Inflammatory macrophage (primary cell): ENCODE measurements around the gene MBTPS2.
"Not testable (repeated sequence)": the region's sequence is repeated elsewhere in the genome, so short reads cannot be mapped to it uniquely, and the experiment has no call there.

ENCODE experiments used
- DNase-seq, 2 donors: peaks; one replicate each; pipeline ENCODE4 v3.0.0-alpha.2; 2020 to 2022

MBTPS2 gene

DNA sequence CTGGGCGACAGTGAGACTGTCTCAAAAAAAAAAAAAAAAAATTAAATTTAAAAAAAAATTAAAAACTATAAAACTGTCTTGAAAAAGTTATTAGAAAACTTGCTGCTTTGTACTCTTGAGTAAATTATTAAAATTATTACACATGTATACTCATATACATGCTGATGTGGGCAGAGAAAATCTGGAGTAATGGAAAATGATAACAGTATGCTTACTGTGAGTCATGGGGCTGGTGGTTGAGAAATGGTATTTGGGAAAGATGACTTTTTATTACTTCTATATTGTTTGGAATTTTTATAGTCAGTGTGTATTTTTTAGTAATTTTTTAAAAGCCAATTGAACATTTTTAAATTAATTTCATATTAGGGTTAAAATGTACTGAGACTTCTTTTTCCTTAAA lies 23.8 kb downstream of the MBTPS2 start:
- DNase-seq: peak in 1 of 2 donors; percentile 11

DNA sequence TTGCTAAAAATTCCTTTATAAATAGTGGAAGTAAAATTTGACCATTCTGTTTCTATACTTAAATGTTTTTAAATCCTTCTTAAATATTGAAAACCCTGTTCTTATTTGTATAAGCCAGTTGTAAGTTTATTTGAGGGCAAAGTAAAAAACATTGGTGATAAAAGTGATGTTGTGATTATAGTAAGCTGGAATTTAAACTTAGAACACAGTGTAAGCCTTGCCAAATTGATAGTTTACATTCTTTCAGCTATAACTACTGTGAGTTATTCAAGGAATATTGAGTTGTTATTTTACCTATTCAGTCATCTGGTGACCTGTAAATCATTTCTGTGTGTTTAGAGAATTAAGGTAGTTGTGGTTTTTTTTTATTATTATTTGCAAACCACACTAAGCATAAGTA lies 26.0 kb downstream of the MBTPS2 start:
- DNase-seq: no peak

DNA sequence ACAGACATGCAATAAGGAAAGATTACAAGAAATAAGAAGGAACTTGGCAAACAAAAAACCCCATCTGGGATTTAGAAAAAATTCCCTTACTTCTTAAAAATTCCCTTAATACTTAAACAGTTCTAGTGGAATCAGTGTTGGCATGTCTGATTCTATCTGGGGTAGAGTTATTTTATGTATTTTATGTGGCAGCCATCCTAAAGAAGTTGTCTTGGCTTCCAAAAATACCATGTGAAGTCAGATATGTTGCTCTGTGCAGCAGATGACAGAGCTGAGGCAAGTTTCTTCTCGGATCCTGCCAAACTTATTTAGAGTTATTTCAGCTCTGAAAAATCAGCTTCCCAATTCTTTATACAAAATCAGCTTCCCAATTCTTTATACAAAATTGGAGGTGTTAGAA lies 31.1 kb downstream of the MBTPS2 start:
- no peak for DNase-seq

DNA sequence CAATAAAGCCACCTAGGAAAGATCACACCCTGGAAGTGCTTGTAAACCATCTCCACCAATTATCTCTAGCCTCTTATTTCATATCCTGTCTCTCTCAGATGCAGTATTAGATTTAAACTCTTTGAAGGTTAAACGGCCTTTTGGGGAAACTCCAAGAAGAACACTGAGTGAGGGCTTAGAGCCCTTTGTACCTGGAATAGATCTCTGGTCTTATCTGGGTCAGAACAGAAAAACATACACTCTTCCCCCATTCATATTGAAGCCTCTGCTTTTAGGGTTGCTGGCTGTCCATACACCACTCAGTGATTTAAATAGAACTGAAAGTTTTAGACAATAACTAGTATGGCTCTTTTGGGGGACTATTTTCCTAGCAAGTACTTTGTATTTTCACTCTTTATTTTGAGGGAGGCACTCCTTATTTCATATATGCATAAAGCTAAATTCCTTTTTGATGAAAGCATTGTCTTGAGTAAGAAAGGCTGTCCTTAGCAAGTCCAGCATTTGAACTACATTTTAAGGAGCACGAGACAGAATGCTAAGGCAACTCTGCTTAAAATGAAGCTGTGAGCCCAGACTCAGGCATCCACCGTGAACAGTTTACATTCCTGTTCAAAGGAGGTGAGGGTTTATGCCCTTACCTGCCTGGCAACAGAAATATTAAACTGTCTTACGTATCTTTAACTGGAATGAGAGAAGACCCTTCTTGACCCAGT lies 33.8 kb downstream of the MBTPS2 start:
- no peak for DNase-seq

DNA sequence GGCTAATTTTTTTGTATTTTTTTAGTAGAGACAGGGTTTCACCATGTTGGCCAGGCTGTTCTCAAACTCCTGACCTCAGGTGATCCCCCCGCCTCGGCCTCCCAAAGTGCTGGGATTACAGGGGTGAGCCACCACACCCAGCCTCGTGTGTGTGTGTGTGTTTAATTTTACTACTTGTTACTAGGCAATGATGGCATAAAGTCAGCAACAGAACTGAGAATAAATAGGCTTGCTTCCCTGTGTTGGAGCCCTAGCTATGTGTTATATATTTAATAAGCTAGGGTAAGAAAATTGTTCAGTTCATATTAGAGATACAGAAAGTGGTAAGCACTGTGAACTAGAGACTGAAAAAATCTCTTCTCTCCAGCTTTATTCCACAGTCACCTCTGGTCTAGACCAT lies 34.8 kb downstream of the MBTPS2 start:
- not testable (repeated sequence) for DNase-seq

DNA sequence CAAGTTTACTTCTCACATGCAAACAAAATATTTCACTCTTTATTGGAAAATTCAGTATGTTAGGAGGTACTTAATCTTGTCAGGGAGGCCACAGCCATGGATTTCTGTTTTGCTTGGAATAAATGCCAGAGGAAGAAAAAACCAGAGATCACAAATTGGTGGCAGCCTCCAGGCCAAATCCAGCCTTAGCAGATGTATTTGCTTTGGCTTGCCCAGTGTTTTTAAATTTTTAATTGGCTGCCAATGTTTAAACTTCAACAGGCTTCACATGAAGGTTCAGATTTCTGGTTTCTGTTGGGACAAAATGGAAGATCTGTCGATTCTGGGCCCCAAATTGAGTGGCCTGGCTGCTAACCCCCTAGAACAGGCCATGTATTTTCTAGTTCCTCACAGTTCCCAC lies 35.6 kb downstream of the MBTPS2 start:
- DNase-seq: no peak

DNA sequence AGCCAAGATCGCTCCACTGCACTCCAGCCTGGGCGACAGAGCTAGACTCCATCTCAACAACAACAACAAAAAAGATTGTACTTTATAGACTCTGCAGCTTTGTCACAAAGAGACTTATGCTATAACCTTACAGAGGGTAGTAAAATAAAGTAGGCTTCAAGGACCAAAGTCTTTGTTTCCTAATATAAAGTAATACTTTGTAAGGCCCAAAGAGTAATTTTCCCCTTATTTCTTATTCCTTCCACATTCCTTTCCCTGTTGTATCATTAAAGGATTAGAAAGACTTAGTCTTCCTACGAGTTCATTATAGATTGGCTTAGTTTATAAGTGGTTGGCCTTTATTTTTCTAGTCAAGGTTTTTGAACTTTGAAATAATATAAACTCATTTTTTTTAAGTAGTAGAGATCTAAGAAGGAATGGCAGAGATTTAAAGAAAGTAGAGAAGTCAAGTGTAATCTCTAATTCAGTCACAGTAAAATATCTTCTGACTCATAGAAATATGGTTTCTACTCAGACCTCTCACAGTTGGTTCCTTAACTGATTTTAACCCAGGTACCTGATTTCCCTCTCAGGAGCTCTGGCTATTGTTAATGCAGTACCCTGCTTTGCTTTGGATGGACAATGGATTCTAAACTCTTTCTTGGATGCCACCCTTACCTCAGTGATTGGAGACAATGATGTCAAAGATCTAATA lies 42.6 kb downstream of the MBTPS2 start:
- no peak for DNase-seq

DNA sequence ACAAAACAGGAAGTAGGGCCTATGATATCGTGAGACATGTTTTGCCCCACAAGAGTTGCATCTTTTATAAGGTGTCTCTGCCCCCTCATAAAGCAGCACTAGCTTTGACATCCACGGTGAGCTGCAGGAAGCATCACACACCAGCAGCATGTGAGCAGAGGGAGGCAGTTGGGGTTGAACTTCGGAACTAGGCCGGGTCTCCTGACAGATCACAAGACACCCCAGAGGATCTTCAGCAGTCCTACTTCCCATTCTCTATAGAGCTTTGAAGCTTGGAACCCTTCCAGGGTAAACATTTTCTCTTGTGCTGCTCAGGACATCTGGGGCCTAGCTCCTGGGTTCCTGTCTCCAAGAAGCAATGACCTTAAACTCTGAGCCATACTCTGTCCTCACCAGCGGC lies 43.8 kb downstream of the MBTPS2 start:
- peak; percentile 74 to 83 for DNase-seq

DNA sequence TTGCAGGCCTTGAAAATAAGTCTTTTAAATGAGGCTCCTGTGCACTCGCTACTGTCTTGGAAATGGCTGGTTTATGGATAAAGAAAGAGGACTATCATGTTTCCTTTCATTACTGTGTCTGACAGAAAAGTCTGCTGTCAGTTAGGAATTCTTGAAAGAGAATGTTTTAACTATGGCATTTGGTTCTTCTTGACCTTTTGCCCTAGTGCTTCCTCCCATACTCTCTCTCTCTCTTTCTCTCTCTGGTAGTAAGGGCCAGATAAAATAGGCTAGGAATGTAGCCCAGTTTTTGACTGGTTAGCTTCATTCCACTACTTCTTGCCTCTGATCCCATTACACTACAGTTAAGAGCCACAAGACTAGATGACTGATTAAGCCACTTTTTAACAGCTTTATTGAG lies 46.2 kb downstream of the MBTPS2 start:
- DNase-seq: no peak

DNA sequence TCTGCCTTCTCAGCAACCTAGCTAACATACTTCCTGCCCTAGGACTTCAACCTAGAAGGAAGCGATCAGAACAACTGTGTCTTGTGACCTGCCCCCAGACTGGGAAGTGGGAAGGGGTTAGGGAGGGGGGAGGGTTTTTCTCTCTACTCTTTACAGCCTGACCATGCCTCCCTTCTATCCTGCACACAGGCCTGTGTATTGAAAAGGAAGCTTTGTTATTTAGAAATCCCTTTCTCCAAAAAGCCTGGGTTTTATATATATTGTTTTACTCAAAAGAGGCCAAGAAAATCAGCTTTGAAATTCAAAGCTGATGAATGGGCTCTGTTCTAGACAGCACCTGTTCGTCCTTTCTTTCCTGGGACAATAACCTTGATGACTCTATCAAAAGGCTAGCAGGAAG lies 65.9 kb downstream of the MBTPS2 start:
- DNase-seq: peak in 1 of 2 donors; percentile 14

DNA sequence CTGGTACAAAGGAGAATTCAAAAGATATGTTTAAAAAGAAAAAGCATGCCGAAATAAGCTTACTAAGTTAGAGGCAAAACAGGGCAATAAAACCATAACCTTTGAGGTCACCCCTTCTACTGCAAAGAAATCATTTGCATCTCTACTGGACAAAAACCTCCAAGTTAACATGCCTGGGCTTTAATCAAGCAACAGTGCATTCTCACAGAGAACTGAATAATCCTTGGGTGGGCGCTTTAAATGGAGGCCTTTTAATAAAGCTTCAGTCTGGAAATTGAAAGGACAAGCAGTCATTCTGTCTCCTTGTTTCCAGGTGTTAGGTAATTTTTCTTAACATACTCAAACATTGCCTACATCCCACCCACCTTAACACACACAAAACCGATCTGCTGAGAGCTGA lies 66.5 kb downstream of the MBTPS2 start:
- no peak for DNase-seq

DNA sequence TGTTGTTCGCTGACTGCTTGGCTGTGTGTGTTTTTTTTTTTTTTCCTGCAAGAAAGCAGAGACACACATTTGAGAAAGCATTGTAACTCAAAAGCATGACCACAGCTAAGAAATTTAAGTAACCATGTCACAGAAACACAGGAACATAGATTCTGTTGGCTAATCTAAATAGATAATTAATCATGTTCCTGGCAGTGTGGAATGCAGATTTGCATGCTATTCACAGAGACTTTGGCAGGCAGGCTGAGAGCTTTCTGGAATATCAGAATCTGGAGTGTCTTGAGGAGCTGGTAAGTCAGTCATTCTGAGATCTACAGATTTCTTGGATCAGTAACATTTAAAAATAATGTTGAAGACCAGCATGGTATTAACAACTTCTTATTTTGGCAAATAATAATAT lies 67.8 kb downstream of the MBTPS2 start:
- no peak for DNase-seq

DNA sequence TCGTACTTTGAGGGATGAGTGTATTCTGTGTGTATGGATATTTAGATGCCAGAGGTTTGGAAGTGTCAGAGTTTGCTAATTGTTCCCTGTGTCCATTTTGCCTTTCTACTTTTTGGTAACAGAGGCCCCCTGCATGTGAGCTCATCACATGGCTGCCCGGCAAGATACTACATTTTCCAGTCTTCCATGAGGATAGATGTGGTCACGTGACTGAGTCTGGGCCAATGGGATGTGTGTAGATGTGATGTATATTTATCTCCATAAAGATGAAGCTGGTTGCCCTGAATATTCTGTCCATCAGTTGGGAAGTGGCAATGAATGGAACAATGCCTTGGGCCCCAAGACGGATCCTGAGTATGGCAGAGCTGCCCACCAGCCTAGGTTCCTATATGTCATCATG lies 72.1 kb downstream of the MBTPS2 start:
- no peak for DNase-seq

DNA sequence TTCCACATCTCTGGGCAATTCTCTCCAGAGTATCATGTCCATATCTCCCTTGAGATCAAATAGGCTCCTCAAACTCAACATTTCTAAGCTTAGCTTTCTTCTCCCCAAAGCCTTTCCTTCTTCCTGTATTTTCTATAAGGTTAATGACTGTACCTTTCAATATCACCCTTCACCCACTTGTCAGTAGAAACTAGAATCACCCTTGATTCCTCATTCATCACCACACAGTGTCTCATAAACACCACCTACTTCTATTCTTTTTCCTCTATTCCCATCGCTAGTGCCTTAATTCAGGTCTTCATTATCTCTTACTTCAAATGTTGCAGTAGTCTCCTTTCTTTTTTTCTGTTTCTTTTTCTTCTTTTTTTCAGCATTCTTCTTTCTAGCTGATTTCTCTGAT lies 72.8 kb downstream of the MBTPS2 start:
- no peak for DNase-seq

DNA sequence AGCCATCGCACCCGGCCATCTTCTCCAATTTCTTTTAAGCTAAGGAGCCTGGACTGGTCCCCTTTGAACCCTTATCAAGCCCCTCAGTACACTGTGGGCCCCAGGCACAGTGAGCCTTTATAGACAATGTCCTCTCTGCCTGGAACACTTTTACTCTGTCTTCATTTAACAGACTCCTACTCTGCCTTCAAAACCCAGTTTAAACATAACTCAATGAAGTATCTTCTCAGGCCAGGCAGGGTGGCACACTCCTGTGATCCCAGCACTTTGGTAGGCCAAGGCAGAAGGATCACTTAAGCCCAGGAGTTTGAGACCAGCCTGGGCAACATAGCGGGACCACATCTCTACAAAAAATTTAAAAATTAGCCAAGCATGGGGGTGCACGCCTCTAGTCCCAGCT lies 73.6 kb downstream of the MBTPS2 start:
- DNase-seq: no peak

DNA sequence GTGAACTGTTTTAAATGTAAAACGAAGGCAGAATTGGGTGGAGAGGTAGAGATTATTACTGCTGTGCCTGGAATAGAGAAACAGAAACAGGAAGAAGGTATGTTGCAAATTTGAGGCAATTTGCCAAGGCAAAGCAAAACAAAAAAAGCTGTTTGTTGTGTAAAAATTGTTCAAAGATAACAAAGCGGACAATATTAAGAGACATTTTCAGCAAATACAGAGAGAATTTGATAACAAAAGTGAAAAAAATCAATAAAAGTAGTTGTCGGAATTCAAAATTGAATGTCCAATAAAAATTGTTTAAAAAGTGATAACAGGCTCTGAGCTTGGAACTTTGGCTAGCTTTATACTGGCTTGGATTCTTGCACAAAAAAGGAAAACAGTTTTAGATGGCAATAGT lies 86.7 kb downstream of the MBTPS2 start:
- DNase-seq: peak; percentile 54 to 65

DNA sequence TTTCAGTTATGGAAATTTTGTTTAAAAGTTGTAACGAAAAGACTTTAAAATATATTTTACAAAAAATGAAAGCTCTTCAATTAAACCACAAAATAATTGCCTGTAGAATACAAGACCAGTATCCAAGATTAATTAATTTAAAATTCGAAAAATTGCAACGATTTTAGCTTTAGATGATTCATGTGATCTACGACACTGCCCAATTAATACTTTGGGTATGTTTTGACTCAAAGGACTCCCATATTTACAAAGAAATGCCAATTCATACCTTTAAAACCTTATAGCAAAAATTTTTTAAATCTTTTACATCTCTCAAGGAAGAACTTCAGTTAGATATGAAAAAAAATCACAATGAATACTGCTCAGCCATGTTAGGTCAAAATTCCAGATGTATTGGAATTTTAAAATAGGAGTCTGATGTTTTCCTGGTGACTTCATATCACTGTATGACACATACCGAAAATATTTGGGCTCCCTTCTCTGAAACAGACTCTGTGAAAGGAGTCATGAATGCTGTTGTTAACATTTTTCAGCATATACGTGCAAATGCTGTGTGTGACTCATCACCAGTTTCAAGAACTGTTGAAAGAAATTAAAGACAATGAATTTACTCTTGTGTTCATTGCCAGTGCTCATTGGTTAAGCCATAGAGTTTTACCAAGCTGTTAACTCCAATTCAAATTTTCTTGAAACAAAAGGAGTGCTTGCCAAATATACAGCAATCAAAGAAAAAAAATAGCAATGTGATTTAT lies 87.3 kb downstream of the MBTPS2 start:
- DNase-seq: peak; percentile 63 to 67

DNA sequence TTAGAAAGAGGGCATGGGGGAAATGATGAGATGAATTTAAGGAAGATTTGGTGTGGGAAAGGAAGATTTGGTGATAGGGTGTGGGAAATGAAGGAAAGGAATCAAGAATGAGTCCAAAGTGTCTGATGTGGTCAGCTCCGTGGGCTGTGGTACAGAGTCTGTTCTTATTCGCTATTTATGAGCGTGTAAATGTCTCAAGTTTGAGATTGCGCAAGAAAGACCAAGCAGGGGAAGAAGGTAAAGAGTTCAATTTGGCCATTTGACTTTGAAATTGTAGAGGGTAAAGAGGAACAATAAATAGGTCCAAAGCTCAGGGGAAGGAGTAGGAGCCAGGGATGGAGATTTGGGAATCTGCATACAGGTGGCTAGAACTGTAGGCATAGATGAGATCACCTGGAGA lies 89.8 kb downstream of the MBTPS2 start:
- DNase-seq: peak; percentile 14 to 30

DNA sequence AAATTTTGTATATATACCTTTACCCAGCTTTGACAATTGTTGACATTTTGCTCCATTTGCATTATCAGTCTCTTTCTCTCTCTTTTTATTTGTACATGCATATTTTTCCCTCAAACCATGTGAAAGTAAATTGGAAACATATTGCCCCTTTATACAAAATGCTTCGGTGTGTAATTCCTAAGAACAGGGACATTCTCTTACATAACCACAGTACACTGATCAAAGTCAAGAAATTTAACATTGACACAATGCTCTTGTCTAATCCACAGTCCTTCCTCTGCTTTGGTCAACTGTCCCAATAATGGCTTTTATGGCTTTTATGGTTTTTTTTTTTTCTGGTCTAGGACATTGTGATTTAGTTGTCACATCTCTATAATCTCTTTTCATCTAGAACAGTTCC lies 91.6 kb downstream of the MBTPS2 start:
- no peak for DNase-seq

DNA sequence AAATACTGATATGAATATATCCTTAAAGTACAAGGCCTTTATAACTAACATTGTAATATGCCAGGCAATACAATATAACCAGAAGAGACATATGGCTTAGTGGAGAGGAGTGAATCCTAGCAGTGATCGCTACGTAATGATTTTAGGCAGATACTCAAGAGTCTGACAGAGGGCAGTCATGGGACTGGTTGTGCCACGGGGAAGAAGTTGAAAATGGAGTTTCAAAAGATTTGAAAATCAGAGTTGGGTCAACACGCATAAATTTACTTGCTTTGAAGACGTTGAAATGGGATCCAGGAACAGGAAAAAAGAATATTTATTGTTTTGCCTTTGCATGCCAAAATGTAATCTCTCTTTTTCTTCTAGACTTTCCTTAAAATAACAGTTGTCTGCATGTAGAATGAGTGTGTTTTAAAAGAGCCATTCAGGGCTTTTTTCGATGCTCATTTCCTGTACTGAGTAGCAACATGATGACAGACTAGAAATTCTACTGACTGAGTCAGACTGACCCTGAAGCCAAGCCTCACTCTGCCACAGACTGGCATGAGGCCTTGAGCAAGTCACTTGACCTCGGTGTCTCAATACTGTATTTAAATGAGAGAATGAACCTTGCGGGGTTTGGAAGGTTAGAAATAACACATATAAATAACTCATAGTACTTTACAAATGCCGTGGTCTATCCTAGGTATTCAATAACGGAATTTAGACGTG lies 93.0 kb downstream of the MBTPS2 start:
- peak; percentile 82 to 87 for DNase-seq

DNA sequence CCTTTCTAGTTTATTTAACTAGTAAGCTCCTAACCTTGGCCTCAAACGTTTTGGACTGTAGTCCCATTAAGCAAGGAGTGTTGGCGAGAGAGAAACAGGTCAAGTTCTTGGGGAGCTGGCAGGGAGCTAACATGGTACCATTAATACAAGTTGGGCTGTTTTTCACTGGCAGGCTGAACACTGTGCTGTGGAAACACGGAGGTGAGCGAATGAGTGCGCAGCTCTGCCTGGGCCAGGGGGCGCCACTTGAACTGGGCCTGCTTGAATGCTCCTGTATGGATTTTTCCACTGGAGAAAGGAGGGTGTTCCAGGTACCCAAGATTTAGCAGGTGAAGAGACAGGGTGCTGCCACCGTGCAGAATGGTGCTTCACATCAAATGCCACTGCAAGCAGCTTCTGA lies 93.7 kb downstream of the MBTPS2 start:
- no peak for DNase-seq

DNA sequence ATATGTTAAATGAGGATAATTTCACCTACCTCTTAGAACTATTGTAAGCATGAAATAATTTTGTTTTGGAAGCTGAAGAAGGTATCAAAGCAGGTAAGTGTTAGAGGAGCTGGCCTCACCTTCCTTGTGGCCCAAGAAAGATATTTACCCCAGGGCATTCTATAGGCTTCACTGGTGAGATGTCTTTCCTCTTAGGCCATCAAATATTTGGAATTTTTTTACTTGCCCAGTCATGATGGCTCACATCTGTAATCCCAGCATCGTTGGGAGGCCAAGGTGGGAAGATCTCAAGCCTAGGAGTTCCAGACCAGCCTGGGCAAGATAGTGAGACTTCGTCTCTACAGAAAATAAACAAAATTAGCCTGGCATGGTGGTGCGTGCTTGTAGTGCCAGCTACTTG lies 95.0 kb downstream of the MBTPS2 start:
- DNase-seq: no peak
